ENCODE results near the gene NKD1.

NKD1 gene

GRCh38 chr16:50548125-50548908 is at the start of gene NKD1:
Gene NKD1, plus strand, starts transcription at chr16:50548396. Its CDS starts 158 bp downstream, at chr16:50548554.
- DNase-seq, result peak; percentile 56

- DNase-seq, result no peak
These were observed 49.6 kb upstream of the NKD1 start for GRCh38 chr16:50498431-50499155.

- no peak for DNase-seq
These were observed 48.9 kb upstream of the NKD1 start for GRCh38 chr16:50499254-50499653.

GRCh38 chr16:50500171-50500874 is 47.9 kb upstream of the NKD1 start:
- DNase-seq, result no peak

GRCh38 chr16:50501251-50501650 is 46.9 kb upstream of the NKD1 start:
- DNase-seq, result no peak

GRCh38 chr16:50501986-50502615 is 46.1 kb upstream of the NKD1 start:
- DNase-seq, result no peak

- no peak for DNase-seq
These were observed 45.6 kb upstream of the NKD1 start for GRCh38 chr16:50502616-50503011.

GRCh38 chr16:50503868-50504531 is 44.2 kb upstream of the NKD1 start:
- DNase-seq, result peak; percentile 52

GRCh38 chr16:50505115-50505514 is 43.1 kb upstream of the NKD1 start:
- DNase-seq, result no peak

GRCh38 chr16:50505714-50506542 is 42.3 kb upstream of the NKD1 start:
- no peak for DNase-seq

- no peak for DNase-seq
These were observed 41.7 kb upstream of the NKD1 start for GRCh38 chr16:50506543-50506937.

- no peak for DNase-seq
These were observed 40.8 kb upstream of the NKD1 start for GRCh38 chr16:50507397-50507796.

GRCh38 chr16:50509521-50510341 is 38.5 kb upstream of the NKD1 start:
- no peak for DNase-seq

- DNase-seq, result no peak
These were observed 33.0 kb upstream of the NKD1 start for GRCh38 chr16:50515218-50515617.

- DNase-seq, result no peak
These were observed 31.8 kb upstream of the NKD1 start for GRCh38 chr16:50516401-50516800.

GRCh38 chr16:50516890-50517289 is 31.3 kb upstream of the NKD1 start:
- DNase-seq, result no peak

GRCh38 chr16:50517450-50518252 is 30.5 kb upstream of the NKD1 start:
- DNase-seq, result no peak

GRCh38 chr16:50519001-50519400 is 29.2 kb upstream of the NKD1 start:
- DNase-seq, result no peak

GRCh38 chr16:50519602-50520001 is 28.6 kb upstream of the NKD1 start:
- no peak for DNase-seq
